ENCODE results near the gene ADSL. TPM values are rescaled to one million over a fixed set of nuclear protein-coding genes. Genes with fewer than 3 reads are reported as not detected.

Gene ADSL
- total and polyA plus RNA-seq, 2 of the 8 experiments (the other 6 are each of a cell fraction or from before 2014, with no cell fraction given), result 197 to 218 TPM

- Histone ChIP-seq H3K4me2 (ENCODE audit: insufficient read depth in 1 of 2, low read depth in 2 of 2, low read length in 2 of 2) (no peak overlapping the region), H3K79me2 (ENCODE audit: control insufficient read depth in 1 of 2, insufficient read depth in 2 of 2, low read length in 2 of 2) (no peaks in the 10 kb centered on the region), H4K91ac (replicated peaks; ENCODE audit: insufficient read length, low read length) (no peak overlapping the region), H3K27me3 (replicated peaks in 1 of 4; ENCODE audit: control insufficient read depth in 3 of 4, extremely low read depth in 1 of 4, insufficient read depth in 3 of 4, low read length in 3 of 4) (no peaks in the 10 kb centered on the region), H2BK20ac (ENCODE audit: low read length) (no peak overlapping the region), H3K36me3 (ENCODE audit: control insufficient read depth in 2 of 4, insufficient read depth in 4 of 4, low read length in 3 of 4) (peaks cover 12 to 59% (median 26%) of the 10 kb centered on the region in 4 experiments), H3K27ac (ENCODE audit: low read depth, low read length) (no peak overlapping the region), H4K8ac (ENCODE audit: extremely low read depth, insufficient read depth, low read length) (no peak overlapping the region), H2BK15ac (ENCODE audit: low read length) (no peak overlapping the region), H3K9ac (replicated peaks in 1 of 4; ENCODE audit: extremely low read depth in 1 of 4, low read depth in 3 of 4, low read length in 3 of 4) (no peak overlapping the region), H3K23me2 (ENCODE audit: low read depth, low read length) (no peaks in the 10 kb centered on the region), H2AFZ (ENCODE audit: low read length) (no peak overlapping the region), H4K5ac (ENCODE audit: insufficient read length, low read depth, low read length) (no peak overlapping the region), H2BK5ac (ENCODE audit: low read depth, low read length) (no peak overlapping the region), H3K56ac (replicated peaks; ENCODE audit: insufficient read length, low read depth, low read length) (no peak overlapping the region), H3K18ac (ENCODE audit: extremely low read depth, low read length) (no peak overlapping the region), H3K23ac (ENCODE audit: insufficient read length) (no peak overlapping the region), H3K14ac (ENCODE audit: insufficient read length) (no peak overlapping the region), H3K79me1 (ENCODE audit: low read depth, low read length) (no peaks in the 10 kb centered on the region), H3K4ac (replicated peaks; ENCODE audit: insufficient read length, low read depth, low read length) (no peak overlapping the region), H3K4me3 (ENCODE audit: extremely low read depth in 1 of 4, insufficient read depth in 2 of 4, low read depth in 3 of 4, low read length in 4 of 4) (no peak overlapping the region), H4K20me1 (replicated peaks in 1 of 2; ENCODE audit: control insufficient read depth in 1 of 2, insufficient read depth in 2 of 2, low read length in 2 of 2) (no peaks in the 10 kb centered on the region), H3K4me1 (replicated peaks in 1 of 4; ENCODE audit: control insufficient read depth in 3 of 4, insufficient read depth in 4 of 4, low read length in 3 of 4) (no peaks in the 10 kb centered on the region), H2BK12ac (ENCODE audit: low read depth, low read length) (no peak overlapping the region), H2BK120ac (replicated peaks; ENCODE audit: low read depth, low read length) (no peak overlapping the region), H3K9me3 (ENCODE audit: insufficient read depth in 2 of 2, low read depth in 1 of 2, low read length in 1 of 2) (no peaks in the 10 kb centered on the region), H2AK5ac (ENCODE audit: low read depth, low read length) (no peak overlapping the region)
- DNase-seq (ENCODE audit: low read depth in 1 of 2, low spot score in 2 of 2) (no peak), FAIRE-seq (no peak)
- ChIA-PET POLR2A (ENCODE audit: partially characterized antibody) (no interaction called here), CTCF (ENCODE audit: partially characterized antibody) (interaction anchor here (0.9 kb wide), 1 partner anchor 110 kb away, joined by 3 read pairs; no protein-coding TSS in a partner anchor)
- WGBS, 2 experiments (ENCODE audit: extremely low coverage in 1 of 2, insufficient coverage in 1 of 2, insufficient read length in 1 of 2, insufficient replicate concordance in 2 of 2, low coverage in 1 of 2, low lambda C conversion rate in 2 of 2, missing lambda C conversion rate in 1 of 2), result 94% methylated on average over 11 of the region's 11 CpGs; no CpG with 5 or more reads in 1 of the 2 experiments
- no peak for TF ChIP-seq EP300 (IDR thresholded peaks at IDR 0.05; ENCODE audit: borderline replicate concordance in 1 of 2, low read depth in 2 of 2, low read length in 2 of 2)
- no peak for TF ChIP-seq USF2 (IDR thresholded peaks at IDR 0.05; ENCODE audit: low read length)
- no peak for TF ChIP-seq SP4 (IDR thresholded peaks at IDR 0.05; ENCODE audit: low read length)
- TF ChIP-seq ZNF274 (IDR thresholded peaks at IDR 0.05; ENCODE audit: borderline replicate concordance, extremely low read depth, low read length), result no peak
- TF ChIP-seq RAD21 (IDR thresholded peaks at IDR 0.05 in 1 of 2, conservative IDR thresholded peaks at IDR 0.05 in 1 of 2; ENCODE audit: low read depth in 2 of 2, low read length in 2 of 2), result no peak
- TF ChIP-seq CHD2 (IDR thresholded peaks at IDR 0.05; ENCODE audit: low read length), result no peak
- TF ChIP-seq KDM1A (IDR thresholded peaks at IDR 0.05; ENCODE audit: borderline replicate concordance, low read length), result no peak
- TF ChIP-seq CEBPB (IDR thresholded peaks at IDR 0.05; ENCODE audit: low read depth, low read length), result no peak
Observed at GRCh38 chr22:40300884-40301672, 45.2 kb upstream of the ADSL start.

Measured in H1 (cell line).